OCI-LY7 (cell line): ENCODE results near the gene ANKZF1.

ENCODE experiments used
- CTCF ChIP-seq: fragments of 200-600 bp; sonication (generic); conservative IDR thresholded peaks from 2 replicates; pipeline ENCODE4 v1.5.1; 2014; ENCODE audit warnings: mild to moderate bottlenecking, antibody characterized with exemption, low read length, moderate library complexity, mixed read lengths
- EZH2phosphoT487 ChIP-seq: fragments of 200-600 bp; sonication (generic); IDR thresholded peaks from 2 replicates; pipeline ENCODE4 v1.6.1; 2018; ENCODE audit warnings: low read depth, borderline replicate concordance, mild to moderate bottlenecking, mixed run types, antibody characterized with exemption, low read length, moderate library complexity, mixed read lengths

GRCh38 chr2:219253753-219254589 lies 24.4 kb downstream of the ANKZF1 start, which contains the start of gene TUBA4A:
- TF ChIP-seq CTCF: no peak
- TF ChIP-seq EZH2phosphoT487: no peak
